H1 (cell line): ENCODE data around the gene ZFAND3. TPM values are rescaled to one million over a fixed set of nuclear protein-coding genes. Genes with fewer than 3 reads are reported as not detected.

Source experiments
- CTCF ChIA-PET: fragments of 300-600 bp; sonication (Branson Sonifier 250); formaldehyde crosslinking; loops from one replicate; lab custom pipeline; 2021; ENCODE audit not compliant: partially characterized antibody; lab: Charles Lee
- POLR2A ChIA-PET: fragments of 300-600 bp; sonication (Branson Sonifier 250); formaldehyde crosslinking; loops from one replicate; lab custom pipeline; 2021; ENCODE audit warnings: inconsistent platforms; ENCODE audit not compliant: partially characterized antibody; lab: Charles Lee
- DNase-seq, 2 experiments: peaks; one replicate each; pipeline versions ENCODE4 v3.0.0 to v3.0.0-alpha.2; 2010 to 2022; ENCODE audit warnings: low spot score in 2 of 2, low read depth in 1 of 2, mixed read lengths in 1 of 2
- FAIRE-seq: peaks from 2 replicates; lab custom pipeline; 2011; peaks lifted over from hg19 to GRCh38; lab: Jason Lieb, UNC
- H2AFZ ChIP-seq: 2 replicates; pipeline ENCODE4 v1.8.1; 2012; ENCODE audit warnings: low read length, inconsistent platforms
- H2AK5ac ChIP-seq: 2 replicates; pipeline ENCODE4 v1.6.1; 2013; ENCODE audit warnings: low read depth, low read length
- H2BK120ac ChIP-seq: replicated peaks from 2 replicates; pipeline ENCODE3; 2013; ENCODE audit warnings: low read depth, low read length, inconsistent platforms
- H2BK12ac ChIP-seq: 2 replicates; pipeline ENCODE4 v1.6.1; 2013; ENCODE audit warnings: low read depth, low read length
- H2BK15ac ChIP-seq: 2 replicates; pipeline ENCODE4 v1.6.1; 2013; ENCODE audit warnings: low read length
- H2BK20ac ChIP-seq: 2 replicates; pipeline ENCODE4 v1.6.1; 2013; ENCODE audit warnings: low read length
- H2BK5ac ChIP-seq: 2 replicates; pipeline ENCODE4 v1.6.1; 2013; ENCODE audit warnings: low read depth, low read length
- H3K14ac ChIP-seq: 2 replicates; pipeline ENCODE4 v1.6.1; 2013; ENCODE audit warnings: inconsistent platforms; ENCODE audit not compliant: insufficient read length
- H3K18ac ChIP-seq: 2 replicates; pipeline ENCODE4 v1.6.1; 2013; ENCODE audit warnings: low read length; ENCODE audit errors: extremely low read depth
- H3K23ac ChIP-seq: 2 replicates; pipeline ENCODE4 v1.6.1; 2013; ENCODE audit warnings: inconsistent platforms; ENCODE audit not compliant: insufficient read length
- H3K23me2 ChIP-seq: 2 replicates; pipeline ENCODE4 v1.6.1; 2013; ENCODE audit warnings: low read depth, low read length
- H3K27ac ChIP-seq: 2 replicates; pipeline ENCODE4 v1.6.1; 2011; ENCODE audit warnings: low read depth, low read length, inconsistent platforms
- H3K27me3 ChIP-seq, 4 experiments: replicated peaks in 1 of 4; 1 replicate in 1 of 4; 2 replicates in 3 of 4; pipeline versions ENCODE4 v1.6.1 to v1.8.1; 2011 to 2013; ENCODE audit warnings: low read length in 3 of 4, mild to moderate bottlenecking in 3 of 4, inconsistent platforms in 2 of 4, mixed read lengths in 2 of 4, moderate library complexity in 1 of 4; ENCODE audit not compliant: control insufficient read depth in 3 of 4, insufficient read depth in 3 of 4; ENCODE audit errors: extremely low read depth in 1 of 4
- H3K36me3 ChIP-seq, 4 experiments: 2 replicates each; pipeline versions ENCODE4 v1.6.1 to v1.8.1; 2011 to 2013; ENCODE audit warnings: mild to moderate bottlenecking in 4 of 4, low read length in 3 of 4, moderate library complexity in 2 of 4, control low read depth in 1 of 4, inconsistent platforms in 1 of 4; ENCODE audit not compliant: insufficient read depth in 4 of 4, control insufficient read depth in 2 of 4
- H3K4ac ChIP-seq: replicated peaks from 2 replicates; pipeline ENCODE3; 2013; ENCODE audit warnings: low read length, low read depth, mixed read lengths, inconsistent platforms; ENCODE audit not compliant: insufficient read length
- H3K4me1 ChIP-seq, 4 experiments: replicated peaks in 1 of 4; 1 replicate in 1 of 4; 2 replicates in 3 of 4; pipeline versions ENCODE4 v1.6.1 to v1.8.1; 2011 to 2013; ENCODE audit warnings: low read length in 3 of 4, inconsistent platforms in 2 of 4, mixed read lengths in 1 of 4; ENCODE audit not compliant: insufficient read depth in 4 of 4, control insufficient read depth in 3 of 4
- H3K4me2 ChIP-seq, 2 experiments: 2 replicates each; pipeline versions ENCODE4 v1.6.1 to v1.8.1; 2011 to 2013; ENCODE audit warnings: low read depth in 2 of 2, low read length in 2 of 2, control low read depth in 1 of 2, inconsistent platforms in 1 of 2, mild to moderate bottlenecking in 1 of 2; ENCODE audit not compliant: insufficient read depth in 1 of 2
- H3K4me3 ChIP-seq, 4 experiments: fragments of 200-600, 300-600 bp in 1 of 4; sonication (generic), shearing (Covaris generic), sonication (Bioruptor Twin) in 1 of 4; 2 replicates each; pipeline versions ENCODE4 v1.5.1 to v1.8.1; 2011 to 2016; ENCODE audit warnings: low read length in 4 of 4, low read depth in 3 of 4, control low read depth in 2 of 4, inconsistent platforms in 2 of 4, mild to moderate bottlenecking in 2 of 4, mixed read lengths in 1 of 4, moderate library complexity in 1 of 4; ENCODE audit not compliant: insufficient read depth in 2 of 4; ENCODE audit errors: extremely low read depth in 1 of 4
- H3K56ac ChIP-seq: replicated peaks from 2 replicates; pipeline ENCODE3; 2013; ENCODE audit warnings: low read depth, mild to moderate bottlenecking, mixed read lengths, low read length, inconsistent platforms; ENCODE audit not compliant: insufficient read length
- H3K79me1 ChIP-seq: 2 replicates; pipeline ENCODE4 v1.6.1; 2013; ENCODE audit warnings: low read depth, low read length, control low read depth
- H3K79me2 ChIP-seq, 2 experiments: 2 replicates each; pipeline versions ENCODE4 v1.6.1 to v1.8.1; 2012 to 2013; ENCODE audit warnings: low read length in 2 of 2, mild to moderate bottlenecking in 2 of 2, inconsistent platforms in 1 of 2; ENCODE audit not compliant: insufficient read depth in 2 of 2, control insufficient read depth in 1 of 2
- H3K9ac ChIP-seq, 4 experiments: replicated peaks in 1 of 4; 1 replicate in 1 of 4; 2 replicates in 3 of 4; pipeline versions ENCODE4 v1.6.1 to v1.8.1; 2011 to 2013; ENCODE audit warnings: low read depth in 3 of 4, low read length in 3 of 4, control low read depth in 2 of 4, mild to moderate bottlenecking in 2 of 4, moderate library complexity in 2 of 4, inconsistent platforms in 1 of 4; ENCODE audit errors: extremely low read depth in 1 of 4
- H3K9me3 ChIP-seq, 2 experiments: 2 replicates each; pipeline versions ENCODE4 v1.6.1 to v1.8.1; 2012 to 2013; ENCODE audit warnings: mild to moderate bottlenecking in 2 of 2, moderate library complexity in 2 of 2, control low read depth in 1 of 2, inconsistent platforms in 1 of 2, low read depth in 1 of 2, low read length in 1 of 2, mixed read lengths in 1 of 2; ENCODE audit not compliant: insufficient read depth in 2 of 2
- H4K20me1 ChIP-seq, 2 experiments: replicated peaks in 1 of 2; 2 replicates each; pipeline versions ENCODE3 to v1.8.1; 2011 to 2013; ENCODE audit warnings: inconsistent platforms in 2 of 2, low read length in 2 of 2, mild to moderate bottlenecking in 1 of 2; ENCODE audit not compliant: insufficient read depth in 2 of 2, control insufficient read depth in 1 of 2
- H4K5ac ChIP-seq: 2 replicates; pipeline ENCODE4 v1.6.1; 2013; ENCODE audit warnings: low read length, low read depth, mixed read lengths, inconsistent platforms; ENCODE audit not compliant: insufficient read length
- H4K8ac ChIP-seq: 2 replicates; pipeline ENCODE4 v1.8.0; 2013; ENCODE audit warnings: mild to moderate bottlenecking, moderate library complexity, low read length, inconsistent platforms; ENCODE audit not compliant: insufficient read depth; ENCODE audit errors: extremely low read depth
- H4K91ac ChIP-seq: replicated peaks from 2 replicates; pipeline ENCODE3; 2013; ENCODE audit warnings: low read length, mixed read lengths, inconsistent platforms; ENCODE audit not compliant: insufficient read length
- FOSL1 ChIP-seq: IDR thresholded peaks from 2 replicates; pipeline ENCODE4 v1.6.1; 2011; ENCODE audit warnings: mild to moderate bottlenecking, low read depth, low read length, moderate library complexity; ENCODE audit not compliant: insufficient read depth
- HDAC6 ChIP-seq: IDR thresholded peaks from one replicate; pipeline ENCODE4 v1.7.1; 2012; ENCODE audit warnings: low read depth, mild to moderate bottlenecking, inconsistent platforms, low read length, moderate library complexity
- KDM4A ChIP-seq: IDR thresholded peaks from one replicate; pipeline ENCODE4 v1.7.1; 2012; ENCODE audit warnings: low read depth, mild to moderate bottlenecking, moderate library complexity, low read length, inconsistent platforms; ENCODE audit not compliant: severe bottlenecking
- TAF7 ChIP-seq: optimal IDR thresholded peaks from 2 replicates; pipeline ENCODE3; 2011; ENCODE audit warnings: low read depth, mild to moderate bottlenecking, inconsistent platforms, low read length, moderate library complexity, borderline replicate concordance
- WGBS, 2 experiments: shearing (Covaris generic) in 1 of 2; methylation state at CpG; one replicate each; pipeline versions ENCODE4 v1.1.6 to v1.1.7; 2013 to 2015; ENCODE audit warnings: low lambda C conversion rate in 2 of 2, mixed read lengths in 2 of 2, inconsistent platforms in 1 of 2, low coverage in 1 of 2, missing lambda C conversion rate in 1 of 2; ENCODE audit not compliant: insufficient replicate concordance in 2 of 2, insufficient coverage in 1 of 2, insufficient read length in 1 of 2; ENCODE audit errors: extremely low coverage in 1 of 2, missing lambda C conversion rate in 1 of 2; 5-methylcytosine and 5-hydroxymethylcytosine counted together
- polyA plus RNA-seq, 7 experiments: library from polyadenylated mRNA; depleted of rRNA in 3 of 7; stranded (reverse) in 5 of 7; unstranded in 2 of 7; fragments of >200 nt in 5 of 7; fragments of 200-250 nt in 2 of 7; gene quantifications; 1 replicate in 5 of 7; 2 replicates in 1 of 7; 4 replicates in 1 of 7; pipeline versions ENCODE4 v1.2.1 to v1.2.3, GENCODE V29; 2011 to 2013; ENCODE audit warnings: missing spikeins in 2 of 7, mixed read lengths in 2 of 7
- total RNA-seq: library from RNA; stranded (reverse); fragmentation: NEBNext Ultra II Directional; extraction: Animal tissue kit (Norgen Biotek cat#: 25700); gene quantifications from 2 replicates; pipeline ENCODE4 v1.2.1, GENCODE V29; 2021

Gene ZFAND3
- total and polyA plus RNA-seq, 2 of the 8 experiments (the other 6 are each of a cell fraction or from before 2014, with no cell fraction given): 13.0 to 51.3 TPM

GRCh38 chr6:37784585-37784967 lies 35.0 kb upstream of the ZFAND3 start:
- POLR2A ChIA-PET: interaction anchor here (1.0 to 3.9 kb wide), 5 partner anchors 8 to 45 kb away, joined by 3 to 26 read pairs (median 4); partner anchors contain the start of gene ZFAND3

More at GRCh38 chr6:37784585-37784967, 35.0 kb upstream of the ZFAND3 start:
- DNase-seq (peak in 1 of 2 experiments; percentile 54), FAIRE-seq (peak; percentile 50)
- Histone ChIP-seq H3K4me2 (peak overlapping the region; percentile 80 to 100), H3K4me3 (peak overlapping the region; percentile 44 to 73 (median 66); a peak in 6 of 8 replicates), H3K56ac (no peak overlapping the region), H3K79me1 (no peaks in the 10 kb centered on the region), H3K4me1 (peaks cover 0 to 31% (median 18%) of the 10 kb centered on the region in 4 experiments; a peak in 6 of 7 replicates), H4K8ac (no peak overlapping the region), H2BK15ac (peak overlapping the region; percentile 36; the same call in 1 of the 2 replicates), H3K9me3 (no peaks in the 10 kb centered on the region), H3K9ac (peak overlapping the region in 1 of 4 experiments; percentile 82; a peak in 1 of 7 replicates), H3K18ac (peak overlapping the region; percentile 99), H3K27ac (no peak overlapping the region), H4K20me1 (no peaks in the 10 kb centered on the region), H2BK120ac (no peak overlapping the region), H2BK5ac (no peak overlapping the region), H4K5ac (no peak overlapping the region), H2AK5ac (no peak overlapping the region), H3K27me3 (peaks cover 0 to 18% (median 14%) of the 10 kb centered on the region in 4 experiments; a peak in 6 of 7 replicates), H2AFZ (peak overlapping the region; percentile 96; the same call in 1 of the 2 replicates), H3K79me2 (no peaks in the 10 kb centered on the region), H3K14ac (no peak overlapping the region), H3K23me2 (peaks cover 12% of the 10 kb centered on the region), H3K4ac (no peak overlapping the region), H3K23ac (no peak overlapping the region), H4K91ac (peak overlapping the region; percentile 75), H2BK12ac (peak overlapping the region; percentile 92), H3K36me3 (no peaks in the 10 kb centered on the region), H2BK20ac (peak overlapping the region; percentile 7; the same call in 1 of the 2 replicates)
- WGBS, 2 experiments: 28% methylated on average over 7 of the region's 7 CpGs; no CpG with 5 or more reads in 1 of the 2 experiments
- TF ChIP-seq TAF7 (no peak), KDM4A (peak; percentile 14), FOSL1 (no peak), HDAC6 (no peak)
- CTCF ChIA-PET: interaction anchor here (0.7 to 4.4 kb wide), 9 partner anchors 17 to 249 kb away, joined by 3 to 16 read pairs (median 3); no protein-coding TSS in a partner anchor
